OCI-LY7 (cell line): Measurements from ENCODE around the gene USP28. TPM values are rescaled to one million over a fixed set of nuclear protein-coding genes. Genes with fewer than 3 reads are reported as not detected.

Experiments used
- BruUV-seq: library from RNA; stranded (reverse); fragments of 400-500 nt; replicated peaks from 2 replicates; lab custom pipeline; 2021; lab: Mats Ljungman, UMichigan
- CTCF ChIA-PET: fragments of 300-600 bp; sonication (Branson Sonifier 250); formaldehyde crosslinking; loops from one replicate; lab custom pipeline; 2022; ENCODE audit warnings: antibody characterized with exemption; ENCODE audit not compliant: unreplicated experiment; lab: Charles Lee
- POLR2A ChIA-PET: fragments of 300-600 bp; sonication (Branson Sonifier 250); formaldehyde crosslinking; loops from one replicate; lab custom pipeline; 2022; ENCODE audit warnings: antibody characterized with exemption; lab: Charles Lee
- DNase-seq: peaks from one replicate; pipeline ENCODE4 v3.0.0-alpha.2; 2015; ENCODE audit warnings: low spot score
- H2AFZ ChIP-seq: fragments of 200-600 bp; sonication (generic), shearing (Covaris generic); 2 replicates; pipeline ENCODE4 v1.6.1; 2014; ENCODE audit warnings: mild to moderate bottlenecking, antibody characterized with exemption, low read length, moderate library complexity
- H3K27ac ChIP-seq: fragments of 200-600 bp; sonication (generic); 2 replicates; pipeline ENCODE4 v1.5.1; 2014; ENCODE audit warnings: mixed run types, low read depth, mild to moderate bottlenecking, moderate library complexity, low read length, inconsistent platforms; ENCODE audit not compliant: poor library complexity, severe bottlenecking
- H3K36me3 ChIP-seq: fragments of 200-600 bp; sonication (generic); 2 replicates; pipeline ENCODE4 v1.6.1; 2014; ENCODE audit warnings: mild to moderate bottlenecking, antibody characterized with exemption, low read length, moderate library complexity, mixed read lengths; ENCODE audit not compliant: insufficient read depth
- H3K4me1 ChIP-seq: fragments of 200-600 bp; sonication (generic); 2 replicates; pipeline ENCODE4 v1.5.1; 2014; ENCODE audit warnings: mild to moderate bottlenecking, low read length; ENCODE audit not compliant: insufficient read depth, poor library complexity, severe bottlenecking
- H3K4me2 ChIP-seq: fragments of 200-600 bp; sonication (generic); 2 replicates; pipeline ENCODE4 v1.6.1; 2014; ENCODE audit warnings: mild to moderate bottlenecking, low read length
- H3K4me3 ChIP-seq: fragments of 200-600 bp; sonication (generic); 2 replicates; pipeline ENCODE4 v1.5.1; 2014; ENCODE audit warnings: mild to moderate bottlenecking, low read depth, low read length; ENCODE audit not compliant: poor library complexity, severe bottlenecking
- H3K79me2 ChIP-seq: fragments of 200-600 bp; sonication (generic); 2 replicates; pipeline ENCODE4 v1.6.1; 2016; ENCODE audit warnings: low read depth, mild to moderate bottlenecking, low read length, moderate library complexity, mixed read lengths; ENCODE audit not compliant: insufficient read depth
- H3K9me2 ChIP-seq: fragments of 200-600 bp; sonication (generic); 2 replicates; pipeline ENCODE4 v1.6.1; 2016; ENCODE audit warnings: mild to moderate bottlenecking, low read length, mixed read lengths; ENCODE audit not compliant: insufficient read depth
- H3K9me3 ChIP-seq: fragments of 200-600 bp; sonication (generic); 2 replicates; pipeline ENCODE4 v1.6.1; 2014; ENCODE audit warnings: mild to moderate bottlenecking, mixed run types, low read length, mixed read lengths
- H4K20me1 ChIP-seq: fragments of 200-600 bp; sonication (generic); 2 replicates; pipeline ENCODE4 v1.6.1; 2014; ENCODE audit warnings: mild to moderate bottlenecking, antibody characterized with exemption, low read length, moderate library complexity, mixed read lengths; ENCODE audit not compliant: insufficient read depth
- EZH2phosphoT487 ChIP-seq: fragments of 200-600 bp; sonication (generic); IDR thresholded peaks from 2 replicates; pipeline ENCODE4 v1.6.1; 2018; ENCODE audit warnings: low read depth, borderline replicate concordance, mild to moderate bottlenecking, mixed run types, antibody characterized with exemption, low read length, moderate library complexity, mixed read lengths
- intact Hi-C: fragments of 100-400 bp; cut with micrococcal nuclease; formaldehyde crosslinking; loops from one replicate; pipeline ENCODE4 v1.10.0; 2022; ENCODE audit not compliant: unreplicated experiment
- small RNA-seq: library from RNA; depleted of rRNA; stranded (forward); fragments of <200 nt; gene quantifications from one replicate; pipeline ENCODE3, GENCODE V24; 2014
- total RNA-seq, 2 experiments: library from RNA; depleted of rRNA in 1 of 2; stranded (reverse); fragments of >200 nt in 1 of 2; shearing (Covaris generic) in 1 of 2; gene quantifications; 2 replicates each; pipeline ENCODE4 v1.2.3, GENCODE V29; 2014 to 2022
- TF ChIP-seq, protein P1 (sequence below): fragments of 200-600 bp; sonication (generic); conservative IDR thresholded peaks from 2 replicates; pipeline ENCODE4 v1.5.1; 2014; ENCODE audit warnings: mild to moderate bottlenecking, antibody characterized with exemption, low read length, moderate library complexity, mixed read lengths

The USP28 gene
- total RNA-seq, 2 experiments from 2014 or later, result 26.8 to 37.1 TPM

DNA sequence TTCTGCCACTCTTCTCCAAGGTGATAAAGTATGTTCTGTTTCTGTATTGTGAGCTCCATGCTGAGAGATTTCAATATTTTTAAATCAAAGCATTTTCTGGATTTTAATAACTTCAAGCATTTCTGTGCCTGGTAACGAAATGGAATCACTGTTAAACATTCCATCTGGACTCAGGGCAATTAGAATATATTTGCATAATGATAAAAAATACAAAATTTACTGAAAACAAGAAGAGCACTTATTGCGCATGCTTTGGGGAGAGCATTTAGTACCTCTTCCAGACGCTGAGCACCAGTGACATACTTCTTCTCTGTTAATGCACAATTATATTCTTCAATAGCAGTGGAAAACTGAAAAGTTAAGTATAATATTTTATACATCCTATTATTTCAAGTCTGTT, 115.1 kb downstream of the USP28 start:
- no peaks in the 10 kb centered on the region for H3K9me2 ChIP-seq
- 0 out of 2 replicates have a peak, but pooled peaks cover 4% of the 10 kb centered on the region for H4K20me1 ChIP-seq
- H3K27ac ChIP-seq, result no peak overlapping the region
- no peaks in the 10 kb centered on the region for H3K4me1 ChIP-seq
- no peak overlapping the region for H2AFZ ChIP-seq
- H3K9me3 ChIP-seq, result no peaks in the 10 kb centered on the region
- no peak overlapping the region for H3K4me3 ChIP-seq
- H3K4me2 ChIP-seq, result no peak overlapping the region
- POLR2A ChIA-PET, result interaction anchor here (0.6 kb wide), 2 partner anchors 12 to 407 kb away, joined by 3 read pairs; no protein-coding TSS in a partner anchor
- H3K79me2 ChIP-seq, result no peaks in the 10 kb centered on the region
- TF ChIP-seq, protein P1, sequence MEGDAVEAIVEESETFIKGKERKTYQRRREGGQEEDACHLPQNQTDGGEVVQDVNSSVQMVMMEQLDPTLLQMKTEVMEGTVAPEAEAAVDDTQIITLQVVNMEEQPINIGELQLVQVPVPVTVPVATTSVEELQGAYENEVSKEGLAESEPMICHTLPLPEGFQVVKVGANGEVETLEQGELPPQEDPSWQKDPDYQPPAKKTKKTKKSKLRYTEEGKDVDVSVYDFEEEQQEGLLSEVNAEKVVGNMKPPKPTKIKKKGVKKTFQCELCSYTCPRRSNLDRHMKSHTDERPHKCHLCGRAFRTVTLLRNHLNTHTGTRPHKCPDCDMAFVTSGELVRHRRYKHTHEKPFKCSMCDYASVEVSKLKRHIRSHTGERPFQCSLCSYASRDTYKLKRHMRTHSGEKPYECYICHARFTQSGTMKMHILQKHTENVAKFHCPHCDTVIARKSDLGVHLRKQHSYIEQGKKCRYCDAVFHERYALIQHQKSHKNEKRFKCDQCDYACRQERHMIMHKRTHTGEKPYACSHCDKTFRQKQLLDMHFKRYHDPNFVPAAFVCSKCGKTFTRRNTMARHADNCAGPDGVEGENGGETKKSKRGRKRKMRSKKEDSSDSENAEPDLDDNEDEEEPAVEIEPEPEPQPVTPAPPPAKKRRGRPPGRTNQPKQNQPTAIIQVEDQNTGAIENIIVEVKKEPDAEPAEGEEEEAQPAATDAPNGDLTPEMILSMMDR, result no peak
- TF ChIP-seq EZH2phosphoT487, result no peak
- intact Hi-C loops, result no loop called here
- BruUV-seq, result no TSS peak
- CTCF ChIA-PET, result no interaction called here
- H3K36me3 ChIP-seq, result peaks cover 82% of the 10 kb centered on the region
- no peak for DNase-seq

DNA sequence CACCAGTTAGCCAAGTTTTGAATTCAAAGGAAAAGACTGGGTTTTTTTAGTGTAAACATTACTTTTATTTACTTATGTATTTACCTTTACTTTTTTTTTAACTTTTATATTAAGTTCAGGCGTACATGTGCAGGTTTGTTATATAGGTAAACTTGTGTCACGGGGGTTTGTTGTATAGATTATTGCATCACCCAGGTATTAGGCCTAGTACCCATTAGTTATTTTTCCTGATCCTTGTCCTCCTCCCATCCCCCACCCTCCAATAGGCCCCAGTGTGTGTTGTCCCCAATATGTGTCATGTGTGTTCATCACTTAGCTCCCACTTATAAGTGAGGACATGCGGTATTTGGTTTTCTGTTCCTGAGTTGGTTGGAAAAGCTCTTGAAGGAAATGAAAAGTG, 122.4 kb downstream of the USP28 start:
- no peak for DNase-seq
- Histone ChIP-seq H2AFZ (no peak overlapping the region), H3K4me3 (no peak overlapping the region), H3K27ac (no peak overlapping the region), H3K4me2 (no peak overlapping the region), H4K20me1 (no peaks in the 10 kb centered on the region), H3K9me3 (no peaks in the 10 kb centered on the region), H3K9me2 (no peaks in the 10 kb centered on the region), H3K4me1 (no peaks in the 10 kb centered on the region), H3K79me2 (no peaks in the 10 kb centered on the region), H3K36me3 (peaks cover 69% of the 10 kb centered on the region)
- POLR2A ChIA-PET, result interaction anchor here (0.7 to 1.6 kb wide), 2 partner anchors 10 to 1096 kb away, joined by 3 to 6 read pairs; no protein-coding TSS in a partner anchor
- no TSS peak for BruUV-seq
- no peak for TF ChIP-seq EZH2phosphoT487
- TF ChIP-seq, protein P1, result no peak
- CTCF ChIA-PET, result no interaction called here
- intact Hi-C loops, result no loop called here

Small RNAs within 50 kb of the gene (small RNA-seq; reads per million reads assigned to genes)
- gene LRRC37A13P, result not detected
- gene RNU6-1107P, result not detected
- gene RPS29P19, result not detected

Other genes starting within 250 kb of the USP28 start
- 0.50 and 1.8 TPM in 2 replicates for gene TMPRSS5, start 169.3 kb downstream of the USP28 start, total RNA-seq (2014; rRNA removed; shearing (Covaris generic))
- 0.33 and 0.65 TPM in 2 replicates for gene TMPRSS5, start 169.3 kb downstream of the USP28 start, total RNA-seq (2022)
- gene ZW10, start 101.9 kb downstream of the USP28 start, total RNA-seq (2014; rRNA removed; shearing (Covaris generic)), result 15.9 and 18.9 TPM in 2 replicates
- 19.2 and 19.9 TPM in 2 replicates for gene ZW10, start 101.9 kb downstream of the USP28 start, total RNA-seq (2022)
- gene CLDN25, start 95.8 kb downstream of the USP28 start, total RNA-seq (2014; rRNA removed; shearing (Covaris generic)), result not detected in 2 replicates
- not detected in 2 replicates for gene CLDN25, start 95.8 kb downstream of the USP28 start, total RNA-seq (2022)
- gene HTR3B, start 29.2 kb upstream of the USP28 start, total RNA-seq (2014; rRNA removed; shearing (Covaris generic)), result not detected in 2 replicates
- not detected in 2 replicates for gene HTR3B, start 29.2 kb upstream of the USP28 start, total RNA-seq (2022)
- gene HTR3A, start 99.5 kb upstream of the USP28 start, total RNA-seq (2014; rRNA removed; shearing (Covaris generic)), result not detected in 2 replicates
- not detected in 2 replicates for gene HTR3A, start 99.5 kb upstream of the USP28 start, total RNA-seq (2022)
- 0.03 TPM in 1 of 2 replicates, not detected in the other for gene ZBTB16, start 184.1 kb upstream of the USP28 start, total RNA-seq (2014; rRNA removed; shearing (Covaris generic))
- gene ZBTB16, start 184.1 kb upstream of the USP28 start, total RNA-seq (2022), result not detected in 2 replicates